GM21390 (cell line): ENCODE data around the gene EME2.

Source experiments
- ATAC-seq: cut with Tn5 transposase; IDR thresholded peaks from one replicate; pipeline ENCODE4 v1.9.1; 2021; ENCODE audit not compliant: unreplicated experiment

The EME2 gene

GRCh38 chr16:1766231-1766630 is 6.4 kb upstream of the EME2 start:
- ATAC-seq: no peak

GRCh38 chr16:1766701-1767100 is 5.9 kb upstream of the EME2 start:
- ATAC-seq: no peak

- no peak for ATAC-seq
Observed at GRCh38 chr16:1767116-1767994, 5.3 kb upstream of the EME2 start.

GRCh38 chr16:1768061-1768766 is 4.4 kb upstream of the EME2 start:
- ATAC-seq: no peak

- ATAC-seq: no peak
Observed at GRCh38 chr16:1768767-1769401, 3.7 kb upstream of the EME2 start.

- ATAC-seq: no peak
Observed at GRCh38 chr16:1769402-1770300, 3.0 kb upstream of the EME2 start.

- no peak for ATAC-seq
Observed at GRCh38 chr16:1770328-1771187, 2.1 kb upstream of the EME2 start.

GRCh38 chr16:1771188-1771863 is 1.3 kb upstream of the EME2 start, which contains the start of gene NME3:
Gene NME3, minus strand, starts transcription at chr16:1771543. Its CDS starts 9 bp downstream, at chr16:1771534.
- ATAC-seq: no peak

- ATAC-seq: no peak
Observed at GRCh38 chr16:1771864-1772361, 697 bp upstream of the EME2 start.

GRCh38 chr16:1772908-1773702 is 495 bp downstream of the EME2 start, which contains the start of gene MRPS34:
Gene MRPS34, minus strand, starts transcription at chr16:1773134. Its CDS starts 15 bp downstream, at chr16:1773119.
- no peak for ATAC-seq

- ATAC-seq: no peak
Observed at GRCh38 chr16:1773703-1774447, 1.3 kb downstream of the EME2 start.

GRCh38 chr16:1774448-1774780 is 1.8 kb downstream of the EME2 start:
- no peak for ATAC-seq

- no peak for ATAC-seq
Observed at GRCh38 chr16:1775006-1775845, 2.6 kb downstream of the EME2 start.

GRCh38 chr16:1775846-1776671 is 3.4 kb downstream of the EME2 start:
- no peak for ATAC-seq

GRCh38 chr16:1776672-1776955 is 4.0 kb downstream of the EME2 start:
- no peak for ATAC-seq

- ATAC-seq: no peak
Observed at GRCh38 chr16:1776991-1777374, 4.4 kb downstream of the EME2 start.
